HG02759 (cell line): Measurements from ENCODE around the gene RBM19.
"Not testable (repeated sequence)": the region's sequence is repeated elsewhere in the genome, so short reads cannot be mapped to it uniquely, and the experiment has no call there.

Source experiments
- ATAC-seq: cut with Tn5 transposase; IDR thresholded peaks from one replicate; pipeline ENCODE4 v1.9.1; 2021; ENCODE audit warnings: mild to moderate bottlenecking, moderate library complexity; ENCODE audit not compliant: unreplicated experiment

Gene RBM19

GRCh38 chr12:113812411-113813228 lies 153.5 kb downstream of the RBM19 start:
- ATAC-seq, result no peak

GRCh38 chr12:113809462-113810220 lies 156.5 kb downstream of the RBM19 start:
- not testable (repeated sequence) for ATAC-seq

GRCh38 chr12:113808095-113808951 lies 157.8 kb downstream of the RBM19 start:
- ATAC-seq, result no peak

GRCh38 chr12:113805673-113806072 lies 160.5 kb downstream of the RBM19 start:
- no peak for ATAC-seq

- no peak for ATAC-seq
These were observed 161.0 kb downstream of the RBM19 start for GRCh38 chr12:113804961-113805600.

GRCh38 chr12:113803759-113804140 lies 162.4 kb downstream of the RBM19 start:
- ATAC-seq, result no peak

GRCh38 chr12:113802966-113803758 lies 163.0 kb downstream of the RBM19 start:
- no peak for ATAC-seq

- ATAC-seq, result no peak
These were observed 163.9 kb downstream of the RBM19 start for GRCh38 chr12:113802000-113802749.

GRCh38 chr12:113800201-113800600 lies 165.9 kb downstream of the RBM19 start:
- ATAC-seq, result no peak

GRCh38 chr12:113798552-113798951 lies 167.6 kb downstream of the RBM19 start:
- no peak for ATAC-seq

- ATAC-seq, result no peak
These were observed 168.6 kb downstream of the RBM19 start for GRCh38 chr12:113797535-113797868.

- ATAC-seq, result no peak
These were observed 169.1 kb downstream of the RBM19 start for GRCh38 chr12:113796852-113797534.

GRCh38 chr12:113796066-113796827 lies 169.9 kb downstream of the RBM19 start:
- no peak for ATAC-seq

- no peak for ATAC-seq
These were observed 170.7 kb downstream of the RBM19 start for GRCh38 chr12:113795445-113795844.

- no peak for ATAC-seq
These were observed 171.4 kb downstream of the RBM19 start for GRCh38 chr12:113794774-113795173.

- no peak for ATAC-seq
These were observed 172.9 kb downstream of the RBM19 start for GRCh38 chr12:113793250-113793649.

- ATAC-seq, result no peak
These were observed 173.7 kb downstream of the RBM19 start for GRCh38 chr12:113792450-113792849.
